Psoas muscle (tissue), 8 donors: ENCODE data around the gene NBPF1. TPM values are rescaled to one million over a fixed set of nuclear protein-coding genes. Genes with fewer than 3 reads are reported as not detected.
"Not testable (repeated sequence)": the region's sequence is repeated elsewhere in the genome, so short reads cannot be mapped to it uniquely, and the experiment has no call there.

Experiments used
- ATAC-seq, 4 donors: fragments of 200-7000 bp; cut with Tn5 transposase; one replicate each; pipeline ENCODE4 v1.9.1; 2020; ENCODE audit warnings: moderate library complexity in 3 of 4, mild to moderate bottlenecking in 2 of 4
- DNase-seq, 2 donors: peaks; one replicate each; pipeline ENCODE4 v3.0.0-alpha.2; 2020
- H3K27ac ChIP-seq: fragments of 200-600 bp; one replicate; pipeline ENCODE4 v1.8.0; 2022
- H3K27me3 ChIP-seq, 3 donors: fragments of 200-600 bp in 1 of 3; one replicate each; pipeline versions ENCODE4 v1.6.1 to v1.8.0; 2013 to 2022; ENCODE audit warnings: low read length in 2 of 3, mild to moderate bottlenecking in 2 of 3, moderate library complexity in 1 of 3; ENCODE audit not compliant: insufficient read depth in 3 of 3
- H3K36me3 ChIP-seq, 2 donors: fragments of 200-600 bp in 1 of 2; one replicate each; pipeline versions ENCODE4 v1.6.1 to v1.8.0; 2013 to 2022; ENCODE audit warnings: low read depth in 1 of 2, mild to moderate bottlenecking in 1 of 2, moderate library complexity in 1 of 2; ENCODE audit not compliant: insufficient read depth in 1 of 2
- H3K4me1 ChIP-seq: fragments of 200-600 bp; one replicate; pipeline ENCODE4 v1.8.0; 2022
- H3K4me3 ChIP-seq: fragments of 200-600 bp; one replicate; pipeline ENCODE4 v1.8.0; 2022; ENCODE audit warnings: mild to moderate bottlenecking
- H3K9me3 ChIP-seq: fragments of 200-600 bp; one replicate; pipeline ENCODE4 v1.8.0; 2022
- CTCF ChIP-seq: fragments of 200-600 bp; IDR thresholded peaks from one replicate; pipeline ENCODE4 v1.8.0; 2022; ENCODE audit warnings: antibody characterized with exemption
- WGBS, 3 donors: extraction: QIAGEN DNeasy Blood & Tissue Kit; methylation state at CpG; one replicate each; pipeline versions ENCODE4 v1.1.6 to v1.1.7; 2013; 5-methylcytosine and 5-hydroxymethylcytosine counted together
- intact Hi-C, 2 donors: fragments of 100-400 bp; cut with DNase I; formaldehyde crosslinking; loops; one replicate each; pipeline versions ENCODE4 v1.11.0 to v1.14.2; 2022
- polyA plus RNA-seq, 3 donors: library from polyadenylated mRNA; stranded (reverse); fragments of 200-250 nt; gene quantifications; one replicate each; pipeline ENCODE4 v1.2.3, GENCODE V29; 2013
- total RNA-seq, 4 donors: library from RNA; stranded (reverse); fragmentation: NEBNext Ultra II Directional in 2 of 4; extraction: Animal tissue kit (Norgen Biotek cat#: 25700) in 2 of 4; gene quantifications; one replicate each; pipeline versions ENCODE4 v1.2.1 to v1.2.4, GENCODE V29; 2021 to 2023
- donor health status: healthy with polysubstance abuse.
- donor health status: DM: no; HTN: no; CAD: no; lungs with moderate emphysema.
- donor health status: Bipolar disorder and iron deficiency.
- donor health status: healthy.
- donor health status: DM: yes; HTN: yes; CAD: no.
- donor health status: DM: no; HTN: no; CAD: no.
- donor health status: DM: no; HTN: no; CAD: no.
- donor health status: DM: yes; HTN: yes; CAD: no.

NBPF1 gene
- total and polyA plus RNA-seq, 7 donors = 2.4 to 20.9 (median 6.5) TPM

DNA sequence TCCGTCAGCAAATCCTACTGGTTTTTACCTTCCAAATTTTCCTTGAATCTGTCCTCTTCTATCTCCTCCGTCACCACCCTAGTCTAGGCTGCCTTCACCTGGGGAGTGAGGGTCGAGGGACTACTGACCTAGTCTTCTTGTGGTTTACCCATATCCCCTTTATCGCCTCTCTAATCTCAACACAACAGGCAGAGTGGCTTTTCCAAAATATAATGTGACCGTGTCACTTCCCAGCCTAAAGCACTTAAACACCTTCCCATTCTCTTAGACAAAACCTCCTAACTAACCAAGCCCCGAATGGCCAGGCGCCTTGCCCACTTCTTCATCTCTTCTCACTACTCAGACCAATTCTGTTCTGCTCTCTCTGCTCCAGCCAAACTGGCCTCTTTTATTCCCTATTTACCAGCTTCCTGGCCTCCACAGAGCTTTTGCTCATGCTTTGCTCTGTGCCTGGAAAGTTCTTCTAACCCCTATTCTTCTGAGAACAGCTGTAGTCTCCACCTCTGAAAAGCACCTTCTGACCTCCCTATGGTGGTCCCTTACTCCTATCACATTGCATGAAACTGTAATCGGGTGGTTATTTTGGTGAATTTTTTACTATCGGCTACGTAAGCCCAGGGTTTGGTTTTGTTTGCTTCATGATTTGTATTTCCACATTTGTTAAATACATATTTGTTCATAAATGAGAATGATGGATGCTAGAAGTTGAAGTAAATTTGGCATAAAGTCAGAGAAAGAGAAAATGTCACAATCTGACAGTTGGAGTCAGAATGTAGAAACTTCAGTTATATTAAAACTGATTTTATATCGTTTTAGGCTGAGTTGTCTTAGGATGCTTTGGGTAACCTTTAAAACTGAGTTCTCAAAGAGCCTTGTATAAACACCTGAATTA is 1.2 kb upstream of the NBPF1 start:
- H3K27ac ChIP-seq = no peak overlapping the region
- H3K27me3 ChIP-seq = no peaks in the 10 kb centered on the region
- H3K4me1 ChIP-seq = peaks cover 18% of the 10 kb centered on the region
- intact Hi-C loops = no loop called here
- no peak for ATAC-seq
- WGBS, 3 donors = 76 to 83% (median 83%) methylated on average over 11 of the region's 11 CpGs
- DNase-seq = peak in 1 of 2 donors; percentile 54
- no peak overlapping the region for H3K4me3 ChIP-seq
- no peak for TF ChIP-seq CTCF
- peaks cover 0 to 21% of the 10 kb centered on the region in 2 donors for H3K36me3 ChIP-seq
- no peaks in the 10 kb centered on the region for H3K9me3 ChIP-seq

DNA sequence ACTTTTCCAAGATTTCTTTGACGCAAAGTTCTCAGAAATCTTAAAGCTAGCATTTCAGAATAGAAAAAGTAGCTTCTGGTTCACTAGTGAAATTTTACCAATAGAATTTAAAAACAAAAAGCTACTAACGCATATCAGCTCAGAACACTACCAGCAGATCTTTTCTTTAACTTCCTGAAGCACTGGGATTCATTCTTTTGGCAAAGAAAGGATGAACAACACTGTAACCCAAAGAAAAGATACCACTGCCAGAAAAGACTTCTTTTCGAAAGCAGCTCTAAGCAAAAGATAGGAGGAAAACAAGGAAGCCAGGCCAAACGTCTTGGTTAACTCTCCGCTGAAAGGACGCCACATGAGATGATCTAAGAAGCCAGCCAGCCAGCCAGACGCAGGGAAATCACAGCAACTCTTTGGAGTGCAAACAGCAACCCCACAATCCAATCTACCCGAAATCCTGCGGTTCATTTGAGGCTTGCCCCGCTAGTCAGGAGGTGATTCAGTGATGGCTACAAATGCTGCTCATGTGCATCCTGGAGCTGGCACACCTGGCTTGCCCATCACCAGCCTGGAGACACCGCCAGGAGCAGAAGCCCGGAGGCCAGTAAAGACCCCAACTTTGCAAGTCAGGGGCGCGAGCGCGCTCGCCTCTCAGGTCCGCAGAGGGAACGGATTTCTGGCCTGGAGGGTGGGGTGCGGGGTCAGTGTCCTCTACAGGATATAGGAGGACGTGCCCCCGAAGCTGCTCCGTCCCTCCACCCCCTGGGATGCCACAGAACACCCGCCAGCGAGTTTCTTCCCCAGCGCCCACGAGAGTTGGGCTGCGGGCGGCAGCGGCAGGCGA is 812 bp downstream of the NBPF1 start:
- H3K27me3 ChIP-seq = no peaks in the 10 kb centered on the region
- peaks cover 0 to 19% of the 10 kb centered on the region in 2 donors for H3K36me3 ChIP-seq
- peak; percentile 2 to 35 (median 14) for ATAC-seq
- intact Hi-C loops = loop anchor here in 1 of 2 donors (2.0 kb wide), 1 partner anchor 20 kb away; no protein-coding TSS in a partner anchor
- peak; percentile 70 to 77 for DNase-seq
- peak overlapping the region; percentile 75 for H3K4me3 ChIP-seq
- H3K4me1 ChIP-seq = peaks cover 18% of the 10 kb centered on the region
- TF ChIP-seq CTCF = no peak
- H3K27ac ChIP-seq = peak overlapping the region; percentile 80
- 5 to 6% (median 5%) methylated on average over 31 of the region's 31 CpGs for WGBS, 3 donors
- no peaks in the 10 kb centered on the region for H3K9me3 ChIP-seq

DNA sequence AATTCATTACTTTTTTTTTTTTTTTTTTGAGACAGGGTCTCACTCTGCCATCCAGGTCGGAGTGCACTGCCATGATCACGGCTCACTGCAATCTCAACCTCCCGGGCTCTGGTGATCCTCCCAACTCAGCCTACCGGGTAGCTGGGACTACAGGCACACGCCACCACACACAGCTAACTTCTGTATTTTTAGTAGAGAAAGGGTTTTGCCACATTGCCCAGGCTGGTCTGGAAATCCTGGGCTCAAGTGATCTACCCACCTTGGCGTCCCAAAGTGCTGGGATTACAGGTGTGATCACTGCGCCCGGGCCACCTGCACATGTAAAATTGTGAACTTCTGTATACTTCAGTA is 1.4 kb downstream of the NBPF1 start:
- Histone ChIP-seq H3K4me3 (peak overlapping the region; percentile 75), H3K27ac (peak overlapping the region; percentile 80), H3K4me1 (peaks cover 18% of the 10 kb centered on the region), H3K36me3 (peaks cover 4 to 19% of the 10 kb centered on the region in 2 donors)
- peak in 1 of 2 donors; percentile 43 for DNase-seq
- WGBS, 3 donors = 70 to 82% (median 77%) methylated on average over 8 of the region's 8 CpGs
- ATAC-seq, H3K27me3 ChIP-seq, H3K9me3 ChIP-seq: not testable (repeated sequence)
- intact Hi-C loops = loop anchor here in 1 of 2 donors (2.0 kb wide), 1 partner anchor 21 kb away; no protein-coding TSS in a partner anchor

DNA sequence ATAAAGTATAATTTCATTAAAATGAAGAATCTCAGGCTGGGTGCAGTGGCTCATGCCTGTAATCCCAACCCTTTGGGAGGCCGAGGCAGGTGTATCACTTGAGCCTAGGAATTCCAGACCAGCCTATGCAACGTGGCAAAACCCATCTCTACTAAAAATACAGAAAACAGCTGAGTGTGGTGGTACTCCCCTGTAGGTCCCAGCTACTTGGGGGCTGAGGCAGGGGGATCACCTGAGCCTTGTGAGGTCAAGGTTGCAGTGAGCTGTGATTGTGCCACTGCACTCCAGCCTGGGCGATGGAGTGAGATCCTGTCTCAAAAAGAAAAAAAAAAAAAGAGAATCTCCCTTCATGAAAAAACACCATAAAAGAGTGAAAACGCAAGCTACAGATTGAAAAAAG is 2.2 kb downstream of the NBPF1 start:
- 71 to 85% (median 81%) methylated on average over 4 of the region's 4 CpGs for WGBS, 3 donors
- intact Hi-C loops, H3K9me3 ChIP-seq, ATAC-seq, H3K27me3 ChIP-seq, H3K4me3 ChIP-seq, H3K27ac ChIP-seq: not testable (repeated sequence)
- H3K4me1 ChIP-seq = peaks cover 18% of the 10 kb centered on the region
- peaks cover 7 to 27% of the 10 kb centered on the region in 2 donors for H3K36me3 ChIP-seq
- DNase-seq = peak in 1 of 2 donors; percentile 45

DNA sequence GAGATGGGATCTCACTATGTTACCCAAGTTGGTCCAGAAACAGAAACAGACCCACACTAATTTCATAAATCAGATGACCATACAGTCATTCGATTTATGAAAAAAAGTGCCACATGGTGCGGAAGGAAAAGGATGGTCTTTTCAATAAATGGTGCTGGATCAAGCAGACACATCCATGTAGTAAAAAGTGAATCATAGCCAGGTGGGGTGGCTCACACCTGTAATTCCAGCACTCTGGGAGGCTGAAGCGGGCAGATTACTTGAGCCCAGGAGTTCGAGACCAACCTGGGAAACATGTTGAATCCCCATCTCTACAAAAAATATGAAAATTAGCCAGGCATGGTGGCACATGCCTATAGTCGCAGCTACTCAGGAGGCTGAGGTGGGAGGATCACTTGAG is 2.8 kb downstream of the NBPF1 start:
- ATAC-seq, H3K4me3 ChIP-seq, intact Hi-C loops, H3K27ac ChIP-seq, H3K27me3 ChIP-seq, H3K9me3 ChIP-seq, DNase-seq: not testable (repeated sequence)
- 91 to 95% (median 92%) methylated on average over 5 of the region's 5 CpGs for WGBS, 3 donors
- H3K36me3 ChIP-seq = peaks cover 12 to 33% of the 10 kb centered on the region in 2 donors
- peaks cover 18% of the 10 kb centered on the region for H3K4me1 ChIP-seq

DNA sequence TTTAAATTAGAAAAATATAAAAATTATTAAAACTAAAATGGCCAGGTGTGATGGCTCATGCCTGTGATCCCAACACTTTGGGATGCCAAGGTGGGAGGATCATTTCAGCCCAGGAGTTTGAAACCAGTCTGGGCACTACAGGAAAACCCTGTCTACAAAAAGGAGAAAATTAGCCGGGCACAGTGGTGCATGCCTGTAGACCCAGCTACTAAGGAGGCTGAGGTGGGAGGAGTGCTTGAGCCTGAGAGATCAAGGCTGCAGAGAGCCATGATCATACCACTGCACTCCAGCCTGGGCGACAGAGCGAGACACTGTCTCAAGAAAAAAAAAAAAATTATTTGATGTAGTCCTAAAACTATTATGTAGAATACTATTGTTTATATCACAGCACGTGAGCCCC is 3.6 kb downstream of the NBPF1 start:
- 79 to 87% (median 85%) methylated on average over 4 of the region's 4 CpGs for WGBS, 3 donors
- Histone ChIP-seq H3K36me3 (peaks cover 14 to 41% of the 10 kb centered on the region in 2 donors), H3K4me1 (peaks cover 18% of the 10 kb centered on the region)
- H3K27ac ChIP-seq, ATAC-seq, H3K27me3 ChIP-seq, DNase-seq, intact Hi-C loops, H3K4me3 ChIP-seq, H3K9me3 ChIP-seq: not testable (repeated sequence)
